NCI-H524 (cell line): Measurements from ENCODE around the gene AGAP1.

ENCODE experiments used
- DNase-seq, 2 experiments: peaks; one replicate each; lab custom pipeline; 2025; lab: John Stamatoyannopoulos, UW

The AGAP1 gene

DNA sequence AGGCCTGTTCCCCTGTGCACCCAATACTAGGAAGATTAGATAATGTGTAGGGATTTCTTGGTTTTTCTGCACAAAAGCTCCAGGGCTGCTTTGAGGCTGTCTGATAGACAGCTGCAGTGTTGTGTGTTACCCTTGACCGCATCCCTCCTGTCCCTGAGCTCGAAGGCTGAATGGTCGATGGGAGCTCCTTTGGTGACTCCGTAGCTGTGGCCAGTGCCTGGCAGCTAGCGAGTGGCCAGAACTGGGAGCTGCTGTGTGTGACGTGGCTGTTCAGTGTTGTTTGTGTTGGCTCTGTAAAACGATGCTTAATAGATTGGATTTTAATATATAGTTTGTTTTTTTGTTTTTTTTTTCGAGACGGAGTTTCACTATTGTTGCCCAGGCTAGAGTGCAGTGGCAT is 170.0 kb downstream of the AGAP1 start:
- no peak for DNase-seq

DNA sequence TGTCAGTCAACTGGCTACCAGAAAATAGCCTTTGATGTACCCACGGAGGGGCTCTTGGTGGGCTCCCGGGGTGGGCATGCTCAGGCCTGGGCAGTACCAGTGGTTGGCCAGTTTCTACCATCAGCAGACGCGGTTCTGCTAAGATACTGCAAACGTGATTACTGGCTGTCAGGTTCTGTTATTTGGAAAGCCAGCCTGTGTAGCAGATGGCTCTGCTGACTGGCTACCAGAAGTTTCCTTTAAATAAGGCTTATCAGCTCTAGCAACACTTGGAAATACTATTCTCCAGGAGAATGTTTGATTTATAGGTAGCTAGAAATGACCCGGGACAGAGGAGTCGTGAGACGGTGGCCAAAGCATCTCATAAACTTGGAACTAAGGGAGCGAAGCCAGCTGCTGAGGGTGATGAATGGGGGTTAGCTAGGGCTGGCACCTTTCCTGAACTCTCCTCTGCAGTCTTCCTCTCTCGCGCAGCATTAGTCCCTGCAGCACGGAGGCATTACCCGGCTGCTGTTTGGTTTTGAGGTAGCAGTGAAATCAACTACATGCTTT is 171.9 kb downstream of the AGAP1 start:
- peak; percentile 62 to 72 for DNase-seq

- peak; percentile 77 to 82 for DNase-seq
Measured at GRCh38 chr2:235666213-235666781, 172.5 kb downstream of the AGAP1 start.

DNA sequence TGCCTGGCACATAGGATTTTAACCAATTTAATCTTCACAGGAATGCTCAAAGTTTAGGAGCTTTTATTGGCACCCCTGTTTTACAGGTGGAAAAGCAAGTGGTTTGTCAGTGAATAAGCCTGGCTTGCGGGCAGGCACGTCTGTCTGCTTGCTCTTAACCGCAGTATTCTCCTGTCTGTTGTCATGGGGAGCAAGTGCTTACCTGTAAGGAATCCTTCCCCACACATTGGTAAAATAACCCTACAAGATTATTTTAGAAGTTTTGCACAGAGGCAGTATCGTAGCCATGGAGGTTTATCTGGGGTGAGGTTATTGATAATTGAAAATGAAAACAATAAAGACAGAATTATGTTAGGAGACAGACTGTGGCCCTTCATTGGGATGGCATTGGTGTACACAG is 174.9 kb downstream of the AGAP1 start:
- DNase-seq = no peak

GRCh38 chr2:235669269-235669831 is 175.5 kb downstream of the AGAP1 start:
- peak; percentile 47 to 80 for DNase-seq

DNA sequence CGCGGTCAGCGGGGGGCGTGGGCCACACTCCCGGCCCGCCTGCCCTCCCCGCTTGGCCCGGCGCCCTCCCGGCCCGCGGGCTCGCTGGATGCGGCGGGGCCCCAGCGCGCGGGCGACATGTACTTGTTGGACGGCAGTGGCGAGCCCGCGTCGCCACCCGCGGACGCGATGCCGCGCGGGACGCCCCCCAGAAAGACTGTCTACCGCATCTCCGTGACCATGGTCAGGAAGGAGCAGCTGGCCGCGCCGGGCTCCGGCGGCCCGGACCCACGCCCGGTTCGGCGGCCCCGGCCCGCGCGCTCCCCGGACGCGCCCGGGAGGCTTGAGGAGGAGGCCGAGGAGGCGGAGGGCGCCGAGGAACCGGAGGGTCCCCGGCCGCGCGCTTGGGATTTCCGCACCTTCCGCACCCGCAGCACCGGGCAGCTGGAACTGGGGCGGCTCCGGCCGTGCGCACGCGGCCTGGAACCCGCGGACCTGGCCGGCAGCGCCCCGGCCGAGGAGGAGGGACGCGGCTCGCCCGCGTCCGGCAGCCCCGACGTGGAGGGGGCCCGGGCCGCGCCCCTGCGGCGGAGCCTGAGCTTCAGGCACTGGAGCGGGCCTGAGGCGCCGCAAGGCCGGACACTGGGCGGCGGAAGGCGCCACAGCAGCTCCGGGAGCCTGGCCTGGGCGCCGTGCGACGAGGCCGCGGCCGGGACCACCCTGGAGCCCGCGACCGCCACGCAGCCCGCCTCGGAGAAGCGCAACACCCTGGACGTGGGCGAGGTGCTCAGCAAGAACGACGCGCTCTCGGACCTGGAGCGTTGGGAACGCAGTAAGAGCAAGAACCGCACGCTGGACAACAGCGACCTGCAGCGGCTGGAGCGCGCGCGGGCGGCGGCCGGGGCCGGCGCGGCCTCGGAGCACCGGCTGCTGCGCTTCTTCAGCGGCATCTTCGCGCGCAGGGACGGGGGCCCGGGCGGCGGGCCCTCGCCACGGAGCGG is 176.4 kb downstream of the AGAP1 start:
- DNase-seq = peak in 1 of 2 experiments; percentile 56

DNA sequence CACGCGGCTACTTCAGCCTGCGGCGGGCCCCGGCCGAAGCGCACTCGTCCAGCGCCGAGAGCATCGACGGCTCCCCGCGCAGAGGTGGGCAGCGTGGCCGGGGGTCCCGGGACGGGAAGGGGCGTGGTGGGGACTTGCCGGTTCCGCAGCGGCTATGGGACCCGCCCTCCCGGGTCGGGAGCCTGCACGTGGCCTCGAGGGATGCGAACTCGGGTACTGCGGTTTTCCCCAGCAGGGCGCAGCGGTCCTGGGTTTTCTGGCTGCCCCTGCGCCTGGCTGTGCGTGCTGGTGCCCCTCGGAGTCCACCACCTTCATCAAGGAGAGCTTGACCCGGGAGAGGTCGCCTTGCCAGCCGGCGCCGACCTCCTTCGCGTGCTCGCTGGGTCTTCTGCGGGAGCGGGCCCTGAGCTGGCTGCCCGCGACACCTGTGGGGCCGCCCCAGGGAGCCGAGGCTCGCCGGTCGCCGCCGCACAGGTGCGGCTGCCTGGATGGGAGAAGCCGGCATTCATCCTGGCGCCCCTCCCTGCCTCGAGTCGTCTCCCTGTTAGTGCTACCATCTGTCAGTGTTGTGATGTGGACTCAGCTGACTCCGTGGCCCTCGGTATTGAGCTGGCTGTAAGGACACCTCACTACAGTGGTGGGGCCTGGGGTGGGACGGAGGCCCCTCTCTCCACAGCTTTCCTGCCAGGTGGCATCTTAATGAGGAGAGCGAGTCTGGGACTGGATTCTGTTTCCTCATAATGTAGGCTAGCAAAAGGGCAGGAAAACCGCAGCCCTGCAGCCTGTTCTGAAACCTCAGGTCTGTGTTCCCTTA is 177.3 kb downstream of the AGAP1 start:
- peak; percentile 76 to 87 for DNase-seq

- DNase-seq = no peak
Measured at GRCh38 chr2:235672720-235673119, 178.9 kb downstream of the AGAP1 start.

DNA sequence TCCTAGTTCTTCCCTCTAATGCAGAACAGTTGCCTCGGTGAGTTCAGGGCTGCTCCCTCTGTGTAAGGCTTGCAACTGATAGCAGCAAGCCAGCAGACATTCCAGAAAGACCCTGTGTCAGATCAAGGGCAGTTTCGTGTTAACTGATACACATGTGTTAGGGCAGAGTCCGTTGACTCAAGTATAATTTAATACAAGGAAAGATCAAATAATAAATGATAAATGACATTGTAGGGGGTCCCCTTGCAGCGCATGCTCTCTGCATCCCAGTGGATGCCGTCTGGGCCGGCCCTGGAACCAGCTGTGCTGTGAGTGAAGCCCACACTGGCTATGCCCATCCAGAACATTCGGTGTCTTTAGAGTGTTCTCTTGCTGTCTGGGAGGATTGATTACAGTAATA is 180.3 kb downstream of the AGAP1 start:
- peak in 1 of 2 experiments; percentile 18 for DNase-seq

- no peak for DNase-seq
Measured at GRCh38 chr2:235674812-235675211, 181.0 kb downstream of the AGAP1 start.

DNA sequence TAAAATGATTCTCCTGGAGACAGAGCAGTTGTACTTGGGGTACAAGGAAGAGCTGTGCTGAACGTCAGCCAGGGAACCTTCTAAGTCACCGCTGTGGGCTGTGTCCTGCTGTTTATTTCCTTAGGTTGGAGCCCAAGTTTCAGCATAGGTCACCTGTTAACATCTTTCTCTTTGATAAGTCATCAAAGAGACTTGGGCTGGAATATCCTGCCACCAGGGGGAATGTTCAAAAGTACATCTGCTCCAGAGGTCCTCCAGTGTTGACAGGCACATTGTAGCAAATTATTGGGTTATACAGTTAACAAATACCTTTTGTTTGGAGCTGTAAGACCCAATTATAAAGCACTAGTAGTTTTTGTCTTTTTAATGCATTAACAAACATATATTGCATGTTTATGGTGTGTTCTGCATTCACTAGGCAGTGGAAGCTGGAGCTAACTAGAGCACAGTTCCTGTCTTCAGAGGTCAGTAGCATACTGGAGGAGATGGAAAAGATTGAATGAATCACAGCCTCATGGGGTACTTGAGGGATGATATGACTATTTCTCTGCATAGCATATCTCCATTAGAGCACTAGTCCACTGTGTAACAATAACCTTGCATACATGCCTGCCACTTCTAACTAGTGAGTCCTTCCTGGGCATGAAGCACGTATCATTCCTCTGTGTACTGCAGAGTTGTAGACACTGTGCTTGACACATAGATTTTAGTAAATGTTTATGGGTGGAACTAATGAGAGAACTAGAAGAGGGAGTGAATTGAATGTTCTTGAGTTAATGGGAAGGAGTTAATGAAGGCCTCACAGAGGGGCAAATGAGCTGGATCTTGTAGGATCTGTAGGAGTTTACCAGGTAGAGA is 182.1 kb downstream of the AGAP1 start:
- peak in 1 of 2 experiments; percentile 23 for DNase-seq

DNA sequence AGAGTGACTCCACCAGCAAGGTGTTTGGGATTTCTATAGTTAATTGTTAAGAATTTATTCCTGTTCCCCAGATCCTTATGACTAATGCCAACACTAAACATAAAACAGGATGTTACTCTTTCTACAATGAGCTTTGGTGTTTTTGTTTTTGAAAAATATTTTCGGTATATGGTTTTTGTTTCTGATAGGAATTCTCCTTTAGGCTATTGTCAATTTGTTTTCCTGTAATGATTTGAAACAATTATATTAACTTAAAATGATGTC is 182.6 kb downstream of the AGAP1 start:
- DNase-seq = no peak

GRCh38 chr2:235677276-235677788 is 183.5 kb downstream of the AGAP1 start:
- no peak for DNase-seq

GRCh38 chr2:235677937-235678336 is 184.1 kb downstream of the AGAP1 start:
- DNase-seq = no peak

DNA sequence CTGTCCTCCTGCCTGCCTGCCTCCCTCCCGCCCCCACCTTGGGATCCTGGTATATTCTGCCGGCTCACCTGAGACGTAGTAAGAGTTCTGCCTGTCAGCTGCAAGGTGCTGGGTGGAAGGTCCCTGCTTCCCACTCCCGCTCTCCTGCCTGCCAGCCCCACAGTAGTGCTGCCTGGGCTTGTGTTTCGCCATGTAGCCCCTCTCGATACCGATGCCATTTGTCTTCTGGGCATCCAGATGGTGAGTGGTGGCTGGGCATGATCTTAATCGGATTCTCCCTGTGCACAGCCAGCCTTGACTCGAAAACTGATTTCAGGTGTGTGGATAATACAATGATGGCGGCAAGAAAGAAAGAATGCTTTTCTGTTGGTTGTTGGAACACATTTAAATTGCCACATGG is 184.9 kb downstream of the AGAP1 start:
- DNase-seq = peak; percentile 63 to 79

- DNase-seq = peak; percentile 41 to 68
Measured at GRCh38 chr2:235679471-235679870, 185.6 kb downstream of the AGAP1 start.

- DNase-seq = no peak
Measured at GRCh38 chr2:235685024-235685721, 191.3 kb downstream of the AGAP1 start.

GRCh38 chr2:235688511-235689426 is 194.9 kb downstream of the AGAP1 start:
- no peak for DNase-seq

DNA sequence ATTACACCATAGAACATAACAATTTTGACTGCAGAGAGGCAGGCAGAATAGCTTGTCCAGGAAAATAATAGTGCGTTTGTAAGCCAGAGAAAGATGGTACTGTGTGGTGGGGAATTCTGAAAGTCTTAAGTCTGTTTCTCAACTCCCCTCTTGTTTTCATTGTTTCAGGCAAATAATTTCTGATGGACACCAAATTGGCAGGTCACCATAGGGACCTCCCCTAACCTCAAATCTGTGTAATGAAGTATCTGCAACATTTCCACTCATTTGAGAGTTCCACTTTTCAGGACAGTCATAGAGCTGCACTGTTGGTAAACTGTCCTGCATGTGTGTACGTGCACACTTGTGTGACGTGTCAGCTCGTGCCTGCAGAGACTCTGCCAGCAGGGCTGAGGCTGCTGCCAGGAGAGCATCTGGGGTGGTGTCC is 195.6 kb downstream of the AGAP1 start:
- no peak for DNase-seq
